Measurements from ENCODE around the gene MYOM1.

MYOM1 gene

DNA sequence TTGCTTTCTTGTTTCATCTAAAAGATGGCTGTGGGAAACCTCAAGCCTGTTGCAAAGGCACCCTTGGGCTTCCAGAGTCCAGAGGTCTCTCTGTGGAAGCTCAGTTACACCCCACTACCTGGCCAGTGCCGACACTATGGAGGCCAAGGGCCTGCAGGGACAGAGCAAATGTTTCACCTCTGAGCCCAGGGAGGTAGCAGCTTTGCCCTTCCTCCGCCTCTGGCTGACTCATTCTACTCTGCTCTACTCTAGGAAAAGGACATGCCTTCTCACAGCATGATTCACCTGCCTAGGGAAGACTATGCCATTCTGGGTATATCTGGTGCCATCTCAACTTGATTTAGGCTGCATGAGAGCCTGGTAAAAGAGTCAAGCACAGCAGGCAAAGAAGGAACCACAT lies 12.2 kb downstream of the MYOM1 start:
- TF ChIP-seq FOXP2 (optimal IDR thresholded peaks at IDR 0.05; ENCODE audit: borderline replicate concordance, extremely low read depth, extremely low read length, insufficient read depth) = no peak
- no peak for TF ChIP-seq TAF1 (IDR thresholded peaks at IDR 0.05; ENCODE audit: borderline replicate concordance, insufficient read depth, low read length)
- no peak for TF ChIP-seq SIN3A (IDR thresholded peaks at IDR 0.05; ENCODE audit: borderline replicate concordance, insufficient read depth, low read length)
- TF ChIP-seq POLR2AphosphoS5 (IDR thresholded peaks at IDR 0.05; ENCODE audit: low read depth, low read length) = no peak
- TF ChIP-seq, protein P1, sequence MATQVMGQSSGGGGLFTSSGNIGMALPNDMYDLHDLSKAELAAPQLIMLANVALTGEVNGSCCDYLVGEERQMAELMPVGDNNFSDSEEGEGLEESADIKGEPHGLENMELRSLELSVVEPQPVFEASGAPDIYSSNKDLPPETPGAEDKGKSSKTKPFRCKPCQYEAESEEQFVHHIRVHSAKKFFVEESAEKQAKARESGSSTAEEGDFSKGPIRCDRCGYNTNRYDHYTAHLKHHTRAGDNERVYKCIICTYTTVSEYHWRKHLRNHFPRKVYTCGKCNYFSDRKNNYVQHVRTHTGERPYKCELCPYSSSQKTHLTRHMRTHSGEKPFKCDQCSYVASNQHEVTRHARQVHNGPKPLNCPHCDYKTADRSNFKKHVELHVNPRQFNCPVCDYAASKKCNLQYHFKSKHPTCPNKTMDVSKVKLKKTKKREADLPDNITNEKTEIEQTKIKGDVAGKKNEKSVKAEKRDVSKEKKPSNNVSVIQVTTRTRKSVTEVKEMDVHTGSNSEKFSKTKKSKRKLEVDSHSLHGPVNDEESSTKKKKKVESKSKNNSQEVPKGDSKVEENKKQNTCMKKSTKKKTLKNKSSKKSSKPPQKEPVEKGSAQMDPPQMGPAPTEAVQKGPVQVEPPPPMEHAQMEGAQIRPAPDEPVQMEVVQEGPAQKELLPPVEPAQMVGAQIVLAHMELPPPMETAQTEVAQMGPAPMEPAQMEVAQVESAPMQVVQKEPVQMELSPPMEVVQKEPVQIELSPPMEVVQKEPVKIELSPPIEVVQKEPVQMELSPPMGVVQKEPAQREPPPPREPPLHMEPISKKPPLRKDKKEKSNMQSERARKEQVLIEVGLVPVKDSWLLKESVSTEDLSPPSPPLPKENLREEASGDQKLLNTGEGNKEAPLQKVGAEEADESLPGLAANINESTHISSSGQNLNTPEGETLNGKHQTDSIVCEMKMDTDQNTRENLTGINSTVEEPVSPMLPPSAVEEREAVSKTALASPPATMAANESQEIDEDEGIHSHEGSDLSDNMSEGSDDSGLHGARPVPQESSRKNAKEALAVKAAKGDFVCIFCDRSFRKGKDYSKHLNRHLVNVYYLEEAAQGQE (IDR thresholded peaks at IDR 0.05; ENCODE audit: insufficient read depth in 1 of 2, low read depth in 2 of 2, low read length in 2 of 2) = no peak

DNA sequence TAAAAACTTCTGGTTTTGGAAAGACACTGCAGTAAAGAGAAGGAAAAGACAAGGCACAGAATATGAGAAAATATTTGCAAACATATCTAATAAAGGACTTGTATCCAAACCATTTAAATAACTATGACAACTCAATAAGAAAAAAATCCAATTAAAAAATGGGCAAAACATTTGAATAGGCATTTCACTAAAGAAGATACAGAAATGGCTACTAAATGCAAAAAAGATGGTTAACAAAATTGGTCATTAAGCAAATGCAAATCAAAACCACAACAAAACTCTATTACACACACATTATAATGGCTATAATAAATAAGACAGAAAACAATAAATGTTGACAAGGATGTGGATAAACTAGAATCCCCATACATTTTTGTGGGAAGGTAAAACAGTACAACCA lies 14.5 kb downstream of the MYOM1 start:
- TF ChIP-seq POLR2AphosphoS5 (IDR thresholded peaks at IDR 0.05; ENCODE audit: low read depth, low read length) (no peak), TAF1 (IDR thresholded peaks at IDR 0.05; ENCODE audit: borderline replicate concordance, insufficient read depth, low read length) (no peak), FOXP2 (optimal IDR thresholded peaks at IDR 0.05; ENCODE audit: borderline replicate concordance, extremely low read depth, extremely low read length, insufficient read depth) (no peak), SIN3A (IDR thresholded peaks at IDR 0.05; ENCODE audit: borderline replicate concordance, insufficient read depth, low read length) (no peak)
- TF ChIP-seq, protein P1 (IDR thresholded peaks at IDR 0.05; ENCODE audit: insufficient read depth in 1 of 2, low read depth in 2 of 2, low read length in 2 of 2) = no peak

DNA sequence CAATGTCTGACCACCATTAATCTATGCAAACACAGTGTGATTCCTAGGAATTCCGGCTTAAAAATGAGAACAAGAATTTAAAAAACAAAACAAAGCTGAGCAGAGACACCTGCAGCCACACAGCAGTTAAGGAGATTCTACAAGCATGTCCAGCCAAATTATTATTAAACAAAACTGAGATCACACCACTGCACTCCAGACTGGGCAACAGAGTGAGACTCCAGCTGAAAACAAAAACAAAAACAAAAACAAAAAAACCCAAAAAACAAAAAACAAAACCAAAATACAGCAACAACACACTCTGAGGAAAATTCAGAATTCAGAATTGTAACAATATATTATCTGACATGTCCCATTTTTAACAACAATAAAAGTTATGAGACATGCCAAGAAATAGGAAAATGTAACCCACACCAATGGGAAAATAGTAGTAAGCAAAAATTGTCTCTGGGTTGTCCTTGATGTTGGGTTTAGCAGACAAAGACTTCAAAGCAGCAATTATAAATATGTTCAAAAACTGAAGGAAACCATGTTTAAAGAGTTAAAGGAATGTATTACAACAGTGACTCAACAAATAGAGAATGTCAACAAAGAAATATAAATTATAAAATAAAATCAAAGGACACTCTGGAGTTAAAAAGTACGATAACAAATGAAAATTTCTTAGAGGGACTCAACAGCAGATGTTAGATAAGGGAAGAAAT lies 19.7 kb downstream of the MYOM1 start:
- TF ChIP-seq TAF1 (IDR thresholded peaks at IDR 0.05; ENCODE audit: borderline replicate concordance, insufficient read depth, low read length) (no peak), FOXP2 (optimal IDR thresholded peaks at IDR 0.05; ENCODE audit: borderline replicate concordance, extremely low read depth, extremely low read length, insufficient read depth) (no peak), POLR2AphosphoS5 (IDR thresholded peaks at IDR 0.05; ENCODE audit: low read depth, low read length) (no peak), SIN3A (IDR thresholded peaks at IDR 0.05; ENCODE audit: borderline replicate concordance, insufficient read depth, low read length) (no peak)
- TF ChIP-seq, protein P1 (IDR thresholded peaks at IDR 0.05; ENCODE audit: insufficient read depth in 1 of 2, low read depth in 2 of 2, low read length in 2 of 2) = no peak

DNA sequence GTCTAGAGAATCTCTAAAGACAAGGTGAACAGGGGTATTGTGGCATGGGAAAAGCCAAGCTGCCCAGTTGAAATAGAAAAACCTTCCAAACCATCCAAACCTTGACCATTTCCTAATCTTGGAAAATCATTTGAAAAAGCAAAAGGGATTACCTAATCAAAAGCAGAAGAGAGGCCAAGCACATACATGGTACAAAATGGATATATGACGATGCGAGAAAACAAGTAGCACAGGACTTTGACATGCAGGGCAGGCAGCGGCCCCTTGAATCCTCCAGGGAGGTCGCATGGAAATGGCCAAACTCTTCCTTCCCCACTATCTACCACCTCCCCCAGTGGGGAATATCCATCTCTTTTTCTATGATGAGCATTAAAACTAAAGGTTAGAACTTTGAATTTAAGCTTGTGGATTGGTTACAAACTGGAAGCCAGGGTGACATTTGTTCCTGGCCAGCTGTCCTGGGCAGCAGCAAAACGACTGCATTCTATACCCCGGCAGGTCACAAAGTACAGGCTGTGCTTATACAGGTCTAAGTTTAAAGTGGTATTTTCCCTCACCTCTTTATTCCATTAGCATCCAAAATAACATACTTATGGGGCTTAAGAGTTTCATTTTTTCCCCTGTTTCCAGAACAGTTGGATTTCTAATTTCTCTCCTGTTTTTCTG lies 24.7 kb downstream of the MYOM1 start:
- TF ChIP-seq, protein P1 (IDR thresholded peaks at IDR 0.05; ENCODE audit: insufficient read depth in 1 of 2, low read depth in 2 of 2, low read length in 2 of 2) = no peak
- TF ChIP-seq SIN3A (IDR thresholded peaks at IDR 0.05; ENCODE audit: borderline replicate concordance, insufficient read depth, low read length) = no peak
- no peak for TF ChIP-seq FOXP2 (optimal IDR thresholded peaks at IDR 0.05; ENCODE audit: borderline replicate concordance, extremely low read depth, extremely low read length, insufficient read depth)
- TF ChIP-seq TAF1 (IDR thresholded peaks at IDR 0.05; ENCODE audit: borderline replicate concordance, insufficient read depth, low read length) = no peak
- no peak for TF ChIP-seq POLR2AphosphoS5 (IDR thresholded peaks at IDR 0.05; ENCODE audit: low read depth, low read length)
